HepG2 (cell line): ENCODE data around the gene NCOR2. TPM values are rescaled to one million over a fixed set of nuclear protein-coding genes. Genes with fewer than 3 reads are reported as not detected.

Experiments used
- FOSL2 ChIP-seq: sonication (generic); formaldehyde crosslinking; IDR thresholded peaks from 2 replicates; pipeline ENCODE4 v1.4.0; 2020; ENCODE audit warnings: missing genetic modification reagents
- HDAC1 ChIP-seq: sonication (generic); formaldehyde crosslinking; IDR thresholded peaks from 2 replicates; pipeline ENCODE4 v1.5.1; 2020; ENCODE audit warnings: mild to moderate bottlenecking, missing genetic modification reagents
- HDAC2 ChIP-seq: sonication (generic); formaldehyde crosslinking; IDR thresholded peaks from 2 replicates; pipeline ENCODE4 v1.4.0; 2020; ENCODE audit warnings: missing genetic modification reagents
- NR2C2 ChIP-seq: sonication (generic); formaldehyde crosslinking; IDR thresholded peaks from 2 replicates; pipeline ENCODE4 v1.4.0; 2020; ENCODE audit warnings: missing genetic modification reagents, mild to moderate bottlenecking, moderate library complexity, borderline replicate concordance
- NR2F6 ChIP-seq, 2 experiments: IDR thresholded peaks; 2 replicates each; pipeline ENCODE4 v1.6.1; 2016; ENCODE audit warnings: antibody characterized with exemption in 1 of 2, mild to moderate bottlenecking in 1 of 2
- PHF20 ChIP-seq: sonication (generic); formaldehyde crosslinking; IDR thresholded peaks from 2 replicates; pipeline ENCODE4 v1.5.0; 2020; ENCODE audit warnings: mild to moderate bottlenecking, missing genetic modification reagents
- PHF21A ChIP-seq: sonication (generic); formaldehyde crosslinking; IDR thresholded peaks from 2 replicates; pipeline ENCODE4 v1.5.0; 2020; ENCODE audit warnings: mild to moderate bottlenecking, missing genetic modification reagents
- TMF1 ChIP-seq: sonication (generic); formaldehyde crosslinking; IDR thresholded peaks from 2 replicates; pipeline ENCODE4 v1.8.1; 2022; ENCODE audit warnings: low read depth, missing genetic modification reagents
- ZFY ChIP-seq: sonication (generic); formaldehyde crosslinking; IDR thresholded peaks from 2 replicates; pipeline ENCODE4 v1.4.0; 2020; ENCODE audit warnings: missing genetic modification reagents
- ZMYM3 ChIP-seq: sonication (generic); formaldehyde crosslinking; IDR thresholded peaks from 2 replicates; pipeline ENCODE4 v1.5.1; 2020; ENCODE audit warnings: mild to moderate bottlenecking, missing genetic modification reagents
- ZNF292 ChIP-seq: sonication (generic); formaldehyde crosslinking; IDR thresholded peaks from 2 replicates; pipeline ENCODE4 v1.8.1; 2022; ENCODE audit warnings: mild to moderate bottlenecking, low read depth, missing genetic modification reagents, borderline replicate concordance
- ZNF564 ChIP-seq: sonication (generic); formaldehyde crosslinking; IDR thresholded peaks from 2 replicates; pipeline ENCODE4 v1.8.1; 2023; ENCODE audit warnings: mild to moderate bottlenecking, missing genetic modification reagents
- ZNF710 ChIP-seq: sonication (generic); formaldehyde crosslinking; IDR thresholded peaks from 2 replicates; pipeline ENCODE4 v1.5.0; 2020; ENCODE audit warnings: mild to moderate bottlenecking, missing genetic modification reagents, borderline replicate concordance
- ZNF724P ChIP-seq: sonication (generic); formaldehyde crosslinking; IDR thresholded peaks from 2 replicates; pipeline ENCODE4 v1.8.0; 2022; ENCODE audit warnings: missing genetic modification reagents, borderline replicate concordance
- ZNF746 ChIP-seq: sonication (generic); formaldehyde crosslinking; IDR thresholded peaks from 2 replicates; pipeline ENCODE4 v1.8.0; 2022; ENCODE audit warnings: mild to moderate bottlenecking, missing genetic modification reagents
- ZNF766 ChIP-seq: sonication (generic); formaldehyde crosslinking; IDR thresholded peaks from 2 replicates; pipeline ENCODE4 v1.5.0; 2020; ENCODE audit warnings: missing genetic modification reagents, borderline replicate concordance
- ZXDC ChIP-seq: sonication (generic); formaldehyde crosslinking; IDR thresholded peaks from 2 replicates; pipeline ENCODE4 v1.5.0; 2020; ENCODE audit warnings: mild to moderate bottlenecking, missing genetic modification reagents
- polyA plus RNA-seq, 8 experiments: library from polyadenylated mRNA; depleted of rRNA in 3 of 8; stranded (reverse) in 7 of 8; unstranded in 1 of 8; fragments of >200 nt; fragmentation: Illumina TruSeq in 4 of 8; extraction: Trizol in 4 of 8; gene quantifications; 2 replicates each; pipeline versions ENCODE4 v1.2.1 to v1.2.3, GENCODE V29; 2011 to 2016; ENCODE audit warnings: low read depth in 4 of 8, missing spikeins in 1 of 8, mixed read lengths in 1 of 8; ENCODE audit not compliant: insufficient read depth in 1 of 8
- total RNA-seq, 5 experiments: library from RNA; depleted of rRNA; stranded (reverse); fragments of >200 nt; fragmentation: Illumina TruSeq; extraction: Trizol; gene quantifications; 2 replicates each; pipeline ENCODE4 v1.2.3, GENCODE V29; 2016; ENCODE audit warnings: low read depth in 1 of 5
- TF ChIP-seq, protein P1 (sequence below): IDR thresholded peaks from 2 replicates; pipeline ENCODE4 v1.6.1; 2016; ENCODE audit warnings: mild to moderate bottlenecking
- TF ChIP-seq, protein P2 (sequence below): sonication (generic); formaldehyde crosslinking; IDR thresholded peaks from 2 replicates; pipeline ENCODE4 v1.9.0; 2022; ENCODE audit warnings: low read depth, missing genetic modification reagents

The NCOR2 gene
- total and polyA plus RNA-seq, 2 of the 13 experiments (the other 11 are each of a cell fraction or from before 2014, with no cell fraction given), result 4.5 to 5.7 TPM

- TF ChIP-seq, protein P1, sequence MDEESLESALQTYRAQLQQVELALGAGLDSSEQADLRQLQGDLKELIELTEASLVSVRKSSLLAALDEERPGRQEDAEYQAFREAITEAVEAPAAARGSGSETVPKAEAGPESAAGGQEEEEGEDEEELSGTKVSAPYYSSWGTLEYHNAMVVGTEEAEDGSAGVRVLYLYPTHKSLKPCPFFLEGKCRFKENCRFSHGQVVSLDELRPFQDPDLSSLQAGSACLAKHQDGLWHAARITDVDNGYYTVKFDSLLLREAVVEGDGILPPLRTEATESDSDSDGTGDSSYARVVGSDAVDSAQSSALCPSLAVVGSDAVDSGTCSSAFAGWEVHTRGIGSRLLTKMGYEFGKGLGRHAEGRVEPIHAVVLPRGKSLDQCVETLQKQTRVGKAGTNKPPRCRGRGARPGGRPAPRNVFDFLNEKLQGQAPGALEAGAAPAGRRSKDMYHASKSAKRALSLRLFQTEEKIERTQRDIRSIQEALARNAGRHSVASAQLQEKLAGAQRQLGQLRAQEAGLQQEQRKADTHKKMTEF (CRISPR knock-in tag), result no peak
- 0 out of 2 replicates have a peak, but pooled peaks have one; percentile 26 for TF ChIP-seq NR2F6 (IDR thresholded peaks at IDR 0.05)
- TF ChIP-seq NR2F6 (CRISPR knock-in tag; IDR thresholded peaks at IDR 0.05), result 0 out of 2 replicates have a peak, but pooled peaks have one; percentile 0
- TF ChIP-seq TMF1 (CRISPR knock-in tag), result no peak
- TF ChIP-seq ZNF724P (CRISPR knock-in tag), result no peak
- TF ChIP-seq ZFY, result peak; percentile 36; the same call in 1 of the 2 replicates
- peak; percentile 66 for TF ChIP-seq ZMYM3 (CRISPR knock-in tag)
- peak; percentile 30; the same call in 1 of the 2 replicates for TF ChIP-seq HDAC1
- TF ChIP-seq ZXDC (CRISPR knock-in tag), result 0 out of 2 replicates have a peak, but pooled peaks have one; percentile 29
- peak; percentile 20; the same call in 1 of the 2 replicates for TF ChIP-seq PHF20 (CRISPR knock-in tag)
- TF ChIP-seq PHF21A (CRISPR knock-in tag), result peak; percentile 53; the same call in 1 of the 2 replicates
- TF ChIP-seq NR2C2 (CRISPR knock-in tag), result peak; percentile 48; the same call in 1 of the 2 replicates
- peak; percentile 14; the same call in 1 of the 2 replicates for TF ChIP-seq ZNF292
- TF ChIP-seq, protein P2, sequence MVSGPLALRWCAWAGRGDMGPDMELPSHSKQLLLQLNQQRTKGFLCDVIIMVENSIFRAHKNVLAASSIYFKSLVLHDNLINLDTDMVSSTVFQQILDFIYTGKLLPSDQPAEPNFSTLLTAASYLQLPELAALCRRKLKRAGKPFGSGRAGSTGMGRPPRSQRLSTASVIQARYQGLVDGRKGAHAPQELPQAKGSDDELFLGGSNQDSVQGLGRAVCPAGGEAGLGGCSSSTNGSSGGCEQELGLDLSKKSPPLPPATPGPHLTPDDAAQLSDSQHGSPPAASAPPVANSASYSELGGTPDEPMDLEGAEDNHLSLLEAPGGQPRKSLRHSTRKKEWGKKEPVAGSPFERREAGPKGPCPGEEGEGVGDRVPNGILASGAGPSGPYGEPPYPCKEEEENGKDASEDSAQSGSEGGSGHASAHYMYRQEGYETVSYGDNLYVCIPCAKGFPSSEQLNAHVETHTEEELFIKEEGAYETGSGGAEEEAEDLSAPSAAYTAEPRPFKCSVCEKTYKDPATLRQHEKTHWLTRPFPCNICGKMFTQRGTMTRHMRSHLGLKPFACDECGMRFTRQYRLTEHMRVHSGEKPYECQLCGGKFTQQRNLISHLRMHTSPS, result peak; percentile 68
- no peak for TF ChIP-seq ZNF766 (CRISPR knock-in tag)
- 0 out of 2 replicates have a peak, but pooled peaks have one; percentile 4 for TF ChIP-seq FOSL2 (CRISPR knock-in tag)
- 0 out of 2 replicates have a peak, but pooled peaks have one; percentile 5 for TF ChIP-seq HDAC2 (CRISPR knock-in tag)
- 0 out of 2 replicates have a peak, but pooled peaks have one; percentile 12 for TF ChIP-seq ZNF564 (CRISPR knock-in tag)
- 0 out of 2 replicates have a peak, but pooled peaks have one; percentile 57 for TF ChIP-seq ZNF710 (CRISPR knock-in tag)
- peak; percentile 82; the same call in 1 of the 2 replicates for TF ChIP-seq ZNF746 (CRISPR knock-in tag)
Measured at GRCh38 chr12:124538194-124539082, 29.0 kb downstream of the NCOR2 start (continued).
